ENCODE data around the gene MTX2.
A peak's percentile ranks its signal among the peaks of the same experiment; 100 is the strongest.

Gene MTX2

DNA sequence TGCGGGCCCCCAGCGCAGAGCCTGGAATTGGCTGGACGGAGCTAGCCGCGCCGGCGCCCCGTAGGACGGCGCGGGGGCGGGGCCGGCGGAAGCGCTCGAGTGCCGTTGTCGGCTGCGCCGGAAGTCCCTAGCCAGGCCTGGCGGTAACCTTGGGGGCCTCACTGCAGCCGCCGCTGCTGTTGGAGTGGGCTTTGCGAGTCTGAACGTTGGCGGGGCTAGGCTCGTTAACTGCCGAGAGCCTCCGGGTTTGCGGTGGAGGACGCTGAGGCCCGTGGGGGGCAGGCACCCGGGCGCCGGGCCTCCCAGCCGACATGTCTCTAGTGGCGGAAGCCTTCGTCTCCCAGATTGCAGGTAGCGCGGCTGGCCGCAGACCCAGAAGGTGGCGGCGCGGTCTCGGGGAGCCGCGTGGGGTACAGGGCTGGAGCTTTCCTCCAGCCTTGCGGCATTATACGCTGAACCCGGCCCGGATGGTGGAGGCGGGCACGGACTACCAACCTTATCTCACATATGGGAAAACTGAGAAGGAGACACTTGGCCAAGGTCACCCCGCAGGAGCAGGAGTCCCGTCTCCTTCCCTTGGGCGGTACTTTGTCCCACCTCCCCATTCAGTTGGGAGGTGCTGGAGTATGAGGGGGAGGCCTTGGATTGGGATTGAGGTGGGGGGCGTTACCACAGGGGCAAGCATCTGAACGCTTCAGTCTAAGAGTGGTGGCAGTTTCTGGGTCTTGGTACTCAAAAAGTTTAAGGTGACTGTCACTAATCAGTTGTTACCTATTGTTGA is at the start of gene MTX2:
Gene MTX2, plus strand, starts transcription at position 124 of the 781 bp plus-strand sequence. Its CDS starts 188 bp downstream, at position 312.
- in situ Hi-C loops (cut with MboI; ENCODE audit: low sequenced_read_pairs, unreplicated experiment) = no loop called here
- DNase-seq (ENCODE audit: low spot score) = peak; percentile 89

DNA sequence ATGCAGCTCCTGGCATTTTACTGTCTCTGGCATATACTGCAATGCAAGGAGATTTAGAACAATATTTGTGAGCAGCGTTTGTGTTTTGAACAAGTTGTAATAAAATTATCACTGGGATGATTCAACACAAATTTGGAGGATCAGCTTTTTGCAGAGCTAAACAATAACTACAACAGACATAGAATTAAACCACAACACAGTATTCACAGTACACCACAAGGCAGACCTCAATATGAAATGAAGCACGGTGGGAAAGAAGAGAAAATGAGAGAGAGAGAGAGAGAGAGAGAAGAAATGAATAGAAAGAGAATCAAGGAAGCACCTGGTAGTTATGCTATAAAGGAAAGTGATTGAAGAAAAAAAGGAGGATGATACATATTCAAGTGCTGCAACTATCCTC is 41.4 kb upstream of the MTX2 start:
- TF ChIP-seq, protein P1, sequence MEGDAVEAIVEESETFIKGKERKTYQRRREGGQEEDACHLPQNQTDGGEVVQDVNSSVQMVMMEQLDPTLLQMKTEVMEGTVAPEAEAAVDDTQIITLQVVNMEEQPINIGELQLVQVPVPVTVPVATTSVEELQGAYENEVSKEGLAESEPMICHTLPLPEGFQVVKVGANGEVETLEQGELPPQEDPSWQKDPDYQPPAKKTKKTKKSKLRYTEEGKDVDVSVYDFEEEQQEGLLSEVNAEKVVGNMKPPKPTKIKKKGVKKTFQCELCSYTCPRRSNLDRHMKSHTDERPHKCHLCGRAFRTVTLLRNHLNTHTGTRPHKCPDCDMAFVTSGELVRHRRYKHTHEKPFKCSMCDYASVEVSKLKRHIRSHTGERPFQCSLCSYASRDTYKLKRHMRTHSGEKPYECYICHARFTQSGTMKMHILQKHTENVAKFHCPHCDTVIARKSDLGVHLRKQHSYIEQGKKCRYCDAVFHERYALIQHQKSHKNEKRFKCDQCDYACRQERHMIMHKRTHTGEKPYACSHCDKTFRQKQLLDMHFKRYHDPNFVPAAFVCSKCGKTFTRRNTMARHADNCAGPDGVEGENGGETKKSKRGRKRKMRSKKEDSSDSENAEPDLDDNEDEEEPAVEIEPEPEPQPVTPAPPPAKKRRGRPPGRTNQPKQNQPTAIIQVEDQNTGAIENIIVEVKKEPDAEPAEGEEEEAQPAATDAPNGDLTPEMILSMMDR (IDR thresholded peaks at IDR 0.05; ENCODE audit: borderline replicate concordance, control extremely low read depth, extremely low read depth, insufficient read depth, missing control alignments) = no peak
- DNase-seq (ENCODE audit: low spot score) = no peak
- in situ Hi-C loops (cut with MboI; ENCODE audit: low sequenced_read_pairs, unreplicated experiment) = no loop called here

More for the DNA sequence above, at the start of gene MTX2:
- TF ChIP-seq, protein P1 (IDR thresholded peaks at IDR 0.05; ENCODE audit: borderline replicate concordance, control extremely low read depth, extremely low read depth, insufficient read depth, missing control alignments) = no peak

DNA sequence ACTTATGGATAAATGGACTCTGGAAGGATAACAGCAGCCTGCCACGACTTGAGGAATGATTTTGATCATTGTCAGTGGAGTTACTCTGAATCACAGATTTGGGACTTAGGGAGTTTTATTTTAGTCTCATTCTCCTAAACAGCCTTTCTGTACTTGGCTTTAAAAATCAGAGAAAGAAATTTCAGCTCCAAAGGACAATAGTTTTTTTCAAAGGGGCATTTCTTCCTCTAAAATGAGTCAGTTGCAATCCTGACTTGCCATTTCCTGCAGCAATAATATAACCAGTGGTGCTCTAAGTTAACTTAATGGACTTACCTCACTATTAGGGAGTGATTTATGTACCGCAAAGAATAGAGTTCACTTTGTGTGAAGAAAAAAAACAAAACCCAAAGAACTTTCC is 35.1 kb upstream of the MTX2 start:
- in situ Hi-C loops (cut with MboI; ENCODE audit: low sequenced_read_pairs, unreplicated experiment) = no loop called here
- no peak for DNase-seq (ENCODE audit: low spot score)
- TF ChIP-seq, protein P1 (IDR thresholded peaks at IDR 0.05; ENCODE audit: borderline replicate concordance, control extremely low read depth, extremely low read depth, insufficient read depth, missing control alignments) = no peak

DNA sequence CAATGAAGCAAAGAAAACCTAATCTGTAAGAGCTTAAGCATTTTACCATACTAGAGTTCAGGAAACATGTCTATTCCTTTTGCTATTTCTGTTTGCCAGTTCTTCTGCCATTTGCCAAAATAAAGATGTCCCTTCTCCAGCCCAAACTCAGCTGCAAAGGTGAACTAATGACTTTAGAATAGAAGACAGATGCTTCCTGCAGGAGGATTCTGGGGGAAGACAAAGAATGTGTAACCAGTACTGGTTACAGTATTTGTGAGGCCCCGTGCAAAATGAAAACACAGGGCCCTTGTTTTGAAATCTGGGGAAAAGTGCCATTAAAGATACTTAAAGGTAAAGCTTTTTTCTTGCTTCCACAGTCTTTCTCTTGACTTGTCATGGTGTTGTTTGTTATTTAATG is 34.3 kb upstream of the MTX2 start:
- in situ Hi-C loops (cut with MboI; ENCODE audit: low sequenced_read_pairs, unreplicated experiment) = no loop called here
- DNase-seq (ENCODE audit: low spot score) = no peak
- TF ChIP-seq, protein P1 (IDR thresholded peaks at IDR 0.05; ENCODE audit: borderline replicate concordance, control extremely low read depth, extremely low read depth, insufficient read depth, missing control alignments) = no peak

DNA sequence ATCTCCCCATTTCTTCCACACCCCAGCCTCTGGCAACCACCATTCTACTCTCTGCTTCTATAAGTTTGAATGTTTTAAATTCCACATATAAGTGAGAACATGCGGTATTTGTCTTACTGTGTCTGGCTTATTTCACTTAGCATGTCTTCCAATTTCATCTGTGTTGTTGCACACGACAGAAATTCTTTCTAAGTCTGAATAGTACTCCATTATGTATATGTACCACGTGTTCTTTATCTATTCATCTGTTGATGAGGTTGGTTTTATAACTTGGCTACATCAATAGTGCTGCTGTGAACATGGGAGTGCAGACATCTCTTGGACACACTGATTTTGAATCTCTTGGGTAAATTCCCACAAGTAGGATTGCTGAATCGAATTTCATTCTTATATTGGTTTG is 31.8 kb upstream of the MTX2 start:
- DNase-seq (ENCODE audit: low spot score) = no peak
- in situ Hi-C loops (cut with MboI; ENCODE audit: low sequenced_read_pairs, unreplicated experiment) = no loop called here
- TF ChIP-seq, protein P1 (IDR thresholded peaks at IDR 0.05; ENCODE audit: borderline replicate concordance, control extremely low read depth, extremely low read depth, insufficient read depth, missing control alignments) = no peak

DNA sequence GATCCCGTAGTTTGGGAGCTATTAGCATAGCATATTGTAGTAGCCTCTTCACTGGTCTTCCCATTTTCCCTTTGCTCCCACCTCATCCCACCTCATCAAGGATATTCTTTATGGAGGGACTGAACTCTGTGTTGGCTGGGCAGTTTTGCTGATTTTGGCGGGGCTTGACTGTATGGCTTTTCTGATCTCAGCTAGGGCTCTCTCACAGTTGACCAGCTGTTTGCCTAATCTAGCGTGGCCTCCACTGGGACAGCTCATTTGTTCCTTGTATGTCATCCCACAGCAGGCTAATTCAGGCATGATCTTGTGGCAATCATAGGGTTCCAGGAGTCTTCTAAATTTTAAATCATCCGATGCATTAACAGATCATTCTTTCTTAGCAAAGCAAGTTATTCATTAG is 30.2 kb upstream of the MTX2 start:
- no peak for DNase-seq (ENCODE audit: low spot score)
- TF ChIP-seq, protein P1 (IDR thresholded peaks at IDR 0.05; ENCODE audit: borderline replicate concordance, control extremely low read depth, extremely low read depth, insufficient read depth, missing control alignments) = no peak
- in situ Hi-C loops (cut with MboI; ENCODE audit: low sequenced_read_pairs, unreplicated experiment) = no loop called here

All from GM13976 (cell line).